Memory B cell (primary cell): Measurements from ENCODE around the gene CELF4.

Source experiments
- ATAC-seq: fragments of 150-1000 bp; cut with Tn5 transposase; 2 replicates; pipeline ENCODE4 v1.10.0; 2021; ENCODE audit warnings: low read depth, mild to moderate bottlenecking, moderate library complexity
- DNase-seq, 2 donors: peaks; one replicate each; pipeline ENCODE4 v3.0.0; 2022; ENCODE audit warnings: low spot score in 2 of 2
- H3K27ac Mint-ChIP-seq: one replicate; pipeline ENCODE4 v1.8.0; 2022; ENCODE audit warnings: mild to moderate bottlenecking, moderate library complexity, mixed read lengths
- H3K27me3 Mint-ChIP-seq: one replicate; pipeline ENCODE4 v1.8.0; 2022; ENCODE audit warnings: mixed read lengths
- H3K36me3 Mint-ChIP-seq: one replicate; pipeline ENCODE4 v1.8.0; 2022; ENCODE audit warnings: mild to moderate bottlenecking, mixed read lengths
- H3K4me1 Mint-ChIP-seq: one replicate; pipeline ENCODE4 v1.8.0; 2022; ENCODE audit warnings: mixed read lengths
- H3K4me3 Mint-ChIP-seq: one replicate; pipeline ENCODE4 v1.8.0; 2022; ENCODE audit warnings: mild to moderate bottlenecking, moderate library complexity, mixed read lengths
- H3K9me3 Mint-ChIP-seq: one replicate; pipeline ENCODE4 v1.8.0; 2022; ENCODE audit warnings: mixed read lengths

Gene CELF4

DNA sequence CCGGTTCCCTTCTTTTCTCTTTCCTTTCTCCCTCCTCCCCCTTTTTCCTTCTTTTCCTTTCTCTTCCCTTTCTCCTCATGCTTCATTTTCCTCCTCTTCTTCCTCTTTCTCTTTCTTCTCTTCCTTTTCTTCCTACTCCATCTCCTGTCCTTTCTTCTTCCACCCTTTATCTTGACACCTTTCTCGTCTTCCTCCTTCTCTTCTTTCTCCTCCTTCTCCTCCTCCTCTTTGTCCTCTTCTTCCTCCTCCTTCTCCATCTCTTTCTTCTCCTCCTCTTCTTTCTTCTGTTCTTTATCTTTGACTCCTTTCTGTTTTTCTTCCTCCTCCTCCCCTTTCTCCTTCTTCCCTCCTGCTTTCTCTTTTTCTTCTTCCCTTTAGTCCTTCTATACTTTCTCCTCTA lies 53.2 kb downstream of the CELF4 start:
- peaks cover 12% of the 10 kb centered on the region for H3K9me3 Mint-ChIP-seq
- ATAC-seq (no peak), DNase-seq (no peak)
- H3K36me3 Mint-ChIP-seq, result peaks cover 3% of the 10 kb centered on the region
- H3K4me1 Mint-ChIP-seq, result no peaks in the 10 kb centered on the region
- no peak overlapping the region for H3K27ac Mint-ChIP-seq
- no peak overlapping the region for H3K4me3 Mint-ChIP-seq
- peaks cover 12% of the 10 kb centered on the region for H3K27me3 Mint-ChIP-seq

GRCh38 chr18:37511721-37512298 lies 53.8 kb downstream of the CELF4 start:
- Mint-ChIP-seq H3K27me3 (peaks cover 12% of the 10 kb centered on the region), H3K4me1 (no peaks in the 10 kb centered on the region), H3K27ac (no peak overlapping the region), H3K4me3 (no peak overlapping the region), H3K9me3 (peaks cover 12% of the 10 kb centered on the region), H3K36me3 (peaks cover 3% of the 10 kb centered on the region)
- DNase-seq (no peak), ATAC-seq (no peak)

DNA sequence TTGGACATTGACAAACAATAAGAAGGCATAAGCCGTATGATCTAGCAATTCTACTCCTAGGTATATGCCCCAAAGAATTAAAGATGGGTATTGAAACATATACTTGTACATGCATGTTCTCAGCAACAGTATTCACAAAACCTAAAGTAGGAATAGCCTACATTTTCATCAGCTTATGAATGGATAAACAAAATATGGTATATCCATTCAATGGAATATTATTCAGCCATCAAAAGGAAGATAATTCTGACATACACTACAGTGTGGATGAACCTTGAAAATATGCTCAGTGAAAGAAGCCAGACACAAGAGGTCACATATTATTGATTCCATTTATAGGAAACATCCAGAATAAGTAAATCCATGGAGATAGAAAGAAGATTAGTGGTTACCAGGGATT lies 56.0 kb downstream of the CELF4 start:
- no peak overlapping the region for H3K4me3 Mint-ChIP-seq
- no peak for ATAC-seq
- H3K4me1 Mint-ChIP-seq, result no peaks in the 10 kb centered on the region
- peaks cover 12% of the 10 kb centered on the region for H3K9me3 Mint-ChIP-seq
- H3K27ac Mint-ChIP-seq, result no peak overlapping the region
- H3K36me3 Mint-ChIP-seq, result peaks cover 3% of the 10 kb centered on the region
- no peak for DNase-seq
- peaks cover 8% of the 10 kb centered on the region for H3K27me3 Mint-ChIP-seq

GRCh38 chr18:37508207-37508606 lies 57.4 kb downstream of the CELF4 start:
- Mint-ChIP-seq H3K27ac (no peak overlapping the region), H3K4me3 (no peak overlapping the region), H3K4me1 (no peaks in the 10 kb centered on the region), H3K36me3 (peaks cover 3% of the 10 kb centered on the region), H3K27me3 (peaks cover 8% of the 10 kb centered on the region), H3K9me3 (peaks cover 12% of the 10 kb centered on the region)
- ATAC-seq (no peak), DNase-seq (no peak)

DNA sequence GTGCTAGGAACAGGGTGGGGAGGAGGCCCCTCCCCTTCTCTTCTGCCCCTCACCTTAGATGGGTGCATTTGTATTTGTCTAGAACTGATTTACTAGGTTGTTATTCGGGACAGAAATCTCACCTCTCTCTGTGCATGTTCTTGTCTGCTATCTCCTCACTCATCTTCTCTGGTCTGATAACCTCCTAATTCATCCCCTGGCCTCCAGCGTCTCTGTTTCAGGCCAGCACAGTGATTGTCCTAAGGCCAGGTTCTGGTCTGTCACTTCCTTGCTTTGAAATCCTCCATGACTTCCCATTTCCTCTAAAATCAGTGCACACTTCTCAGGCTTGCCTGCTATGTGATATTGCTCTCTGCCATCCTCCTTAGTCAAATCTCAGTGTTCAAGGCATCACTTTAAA lies 58.4 kb downstream of the CELF4 start:
- H3K4me1 Mint-ChIP-seq, result no peaks in the 10 kb centered on the region
- DNase-seq (no peak), ATAC-seq (no peak)
- H3K4me3 Mint-ChIP-seq, result no peak overlapping the region
- H3K9me3 Mint-ChIP-seq, result peaks cover 8% of the 10 kb centered on the region
- H3K27ac Mint-ChIP-seq, result no peak overlapping the region
- peaks cover 4% of the 10 kb centered on the region for H3K27me3 Mint-ChIP-seq
- H3K36me3 Mint-ChIP-seq, result peaks cover under 1% of the 10 kb centered on the region

GRCh38 chr18:37506001-37506400 lies 59.6 kb downstream of the CELF4 start:
- Mint-ChIP-seq H3K27ac (no peak overlapping the region), H3K27me3 (peaks cover 1% of the 10 kb centered on the region), H3K36me3 (no peaks in the 10 kb centered on the region), H3K4me1 (no peaks in the 10 kb centered on the region), H3K9me3 (peaks cover 3% of the 10 kb centered on the region), H3K4me3 (no peak overlapping the region)
- DNase-seq (no peak), ATAC-seq (no peak)

DNA sequence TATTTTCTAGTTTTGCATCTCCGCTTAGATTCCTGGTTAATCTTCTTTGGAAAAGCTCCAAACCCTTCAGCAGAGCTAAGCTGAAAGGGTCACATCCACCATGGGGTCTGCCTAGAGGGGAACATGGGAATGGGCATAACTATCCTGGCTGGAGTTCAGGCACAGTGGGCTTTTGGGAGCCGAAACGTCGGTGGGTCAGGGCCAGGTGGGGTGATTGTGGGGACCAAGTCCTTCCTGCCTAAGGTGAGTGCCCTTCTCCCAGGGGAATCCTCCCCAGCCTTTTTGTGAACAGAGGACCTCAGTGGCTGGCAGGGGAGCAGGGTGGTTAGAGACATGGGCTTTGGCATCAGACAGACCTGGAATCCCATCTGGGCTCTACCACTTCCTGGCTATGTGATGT lies 60.3 kb downstream of the CELF4 start:
- Mint-ChIP-seq H3K36me3 (no peaks in the 10 kb centered on the region), H3K27me3 (peaks cover 1% of the 10 kb centered on the region), H3K9me3 (peaks cover 3% of the 10 kb centered on the region), H3K4me3 (no peak overlapping the region), H3K27ac (no peak overlapping the region), H3K4me1 (no peaks in the 10 kb centered on the region)
- ATAC-seq (no peak), DNase-seq (no peak)

DNA sequence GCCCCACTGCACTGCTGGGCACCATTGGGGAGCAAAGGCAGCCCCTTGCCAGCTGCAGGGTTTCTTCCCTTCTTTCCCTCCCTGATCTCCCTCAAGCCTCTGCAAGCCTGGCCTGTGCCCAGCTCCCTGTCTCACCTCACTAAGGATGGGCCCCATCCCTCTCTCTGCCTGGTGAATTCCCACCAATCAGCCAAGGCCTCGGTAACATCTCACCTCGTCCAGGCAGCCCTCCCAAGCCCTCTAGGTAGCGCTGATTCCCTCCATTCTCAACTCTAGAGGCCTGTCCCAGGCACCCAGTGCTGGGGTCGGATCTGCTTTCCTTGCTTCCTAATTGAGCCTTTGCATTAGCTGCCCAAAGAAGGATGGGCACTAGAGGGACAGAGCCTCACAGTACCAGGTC lies 63.0 kb downstream of the CELF4 start:
- H3K4me1 Mint-ChIP-seq, result no peaks in the 10 kb centered on the region
- no peaks in the 10 kb centered on the region for H3K9me3 Mint-ChIP-seq
- ATAC-seq, result no peak
- no peaks in the 10 kb centered on the region for H3K36me3 Mint-ChIP-seq
- no peak overlapping the region for H3K4me3 Mint-ChIP-seq
- no peak overlapping the region for H3K27ac Mint-ChIP-seq
- H3K27me3 Mint-ChIP-seq, result peaks cover 6% of the 10 kb centered on the region
- no peak for DNase-seq

DNA sequence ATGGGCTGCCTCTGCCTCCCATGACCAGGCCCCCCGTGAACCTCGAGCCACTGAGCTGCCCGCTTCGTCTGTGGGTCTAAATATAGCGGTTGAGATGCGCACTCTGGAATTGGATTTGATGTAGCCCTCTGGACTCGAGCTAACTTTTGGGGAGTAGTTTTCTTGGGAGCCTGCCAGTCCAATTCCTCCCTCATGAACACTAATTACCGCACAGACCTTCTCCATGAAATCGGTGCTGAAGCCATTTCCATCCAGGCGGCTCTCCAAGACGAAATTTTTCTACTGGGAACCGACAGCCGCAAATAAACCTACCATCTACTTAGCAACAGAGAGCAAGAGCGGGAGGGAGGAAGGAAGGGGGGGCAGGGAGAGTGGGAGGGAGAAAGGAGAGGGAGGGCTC lies 63.6 kb downstream of the CELF4 start:
- ATAC-seq (no peak), DNase-seq (no peak)
- Mint-ChIP-seq H3K27ac (no peak overlapping the region), H3K27me3 (peaks cover 6% of the 10 kb centered on the region), H3K4me1 (no peaks in the 10 kb centered on the region), H3K9me3 (no peaks in the 10 kb centered on the region), H3K36me3 (no peaks in the 10 kb centered on the region), H3K4me3 (no peak overlapping the region)

- Mint-ChIP-seq H3K4me3 (no peak overlapping the region), H3K27ac (no peak overlapping the region), H3K27me3 (peaks cover 6% of the 10 kb centered on the region), H3K36me3 (no peaks in the 10 kb centered on the region), H3K4me1 (no peaks in the 10 kb centered on the region), H3K9me3 (no peaks in the 10 kb centered on the region)
- ATAC-seq (no peak), DNase-seq (no peak)
Observed at GRCh38 chr18:37501136-37501535, 64.5 kb downstream of the CELF4 start.

DNA sequence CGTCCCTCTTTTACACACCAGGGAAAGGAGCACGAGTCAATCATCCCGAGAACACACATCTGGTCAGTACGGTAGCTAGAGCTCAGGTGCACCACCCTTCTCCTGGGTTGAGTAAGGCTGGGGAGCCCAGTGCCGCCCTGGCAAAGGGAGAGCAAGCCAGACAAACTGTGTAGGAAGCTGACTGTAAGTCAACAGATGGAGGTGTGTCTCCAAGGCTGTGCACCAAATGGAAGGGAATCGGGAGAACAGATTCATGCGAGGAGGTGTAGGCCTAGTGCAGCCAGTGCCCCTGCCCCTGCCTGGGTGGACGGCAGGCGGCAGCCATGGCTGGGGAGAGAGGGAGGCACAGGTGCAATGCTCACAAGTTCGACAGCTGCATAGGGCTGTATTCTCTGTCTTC lies 65.7 kb downstream of the CELF4 start:
- Mint-ChIP-seq H3K36me3 (no peaks in the 10 kb centered on the region), H3K4me3 (no peak overlapping the region), H3K9me3 (no peaks in the 10 kb centered on the region), H3K27me3 (peaks cover 8% of the 10 kb centered on the region), H3K4me1 (no peaks in the 10 kb centered on the region), H3K27ac (no peak overlapping the region)
- ATAC-seq (no peak), DNase-seq (no peak)

GRCh38 chr18:37499044-37499443 lies 66.6 kb downstream of the CELF4 start:
- Mint-ChIP-seq H3K9me3 (no peaks in the 10 kb centered on the region), H3K36me3 (no peaks in the 10 kb centered on the region), H3K4me1 (no peaks in the 10 kb centered on the region), H3K4me3 (no peak overlapping the region), H3K27ac (no peak overlapping the region), H3K27me3 (peaks cover 8% of the 10 kb centered on the region)
- ATAC-seq (no peak), DNase-seq (no peak)

GRCh38 chr18:37497853-37498518 lies 67.6 kb downstream of the CELF4 start:
- peaks cover 8% of the 10 kb centered on the region for H3K27me3 Mint-ChIP-seq
- no peak overlapping the region for H3K4me3 Mint-ChIP-seq
- DNase-seq (no peak), ATAC-seq (no peak)
- H3K36me3 Mint-ChIP-seq, result no peaks in the 10 kb centered on the region
- H3K4me1 Mint-ChIP-seq, result no peaks in the 10 kb centered on the region
- H3K27ac Mint-ChIP-seq, result no peak overlapping the region
- H3K9me3 Mint-ChIP-seq, result no peaks in the 10 kb centered on the region

- Mint-ChIP-seq H3K9me3 (no peaks in the 10 kb centered on the region), H3K27ac (no peak overlapping the region), H3K4me3 (no peak overlapping the region), H3K36me3 (no peaks in the 10 kb centered on the region), H3K4me1 (no peaks in the 10 kb centered on the region), H3K27me3 (peaks cover 7% of the 10 kb centered on the region)
- DNase-seq (no peak), ATAC-seq (no peak)
Observed at GRCh38 chr18:37496568-37496967, 69.0 kb downstream of the CELF4 start.

DNA sequence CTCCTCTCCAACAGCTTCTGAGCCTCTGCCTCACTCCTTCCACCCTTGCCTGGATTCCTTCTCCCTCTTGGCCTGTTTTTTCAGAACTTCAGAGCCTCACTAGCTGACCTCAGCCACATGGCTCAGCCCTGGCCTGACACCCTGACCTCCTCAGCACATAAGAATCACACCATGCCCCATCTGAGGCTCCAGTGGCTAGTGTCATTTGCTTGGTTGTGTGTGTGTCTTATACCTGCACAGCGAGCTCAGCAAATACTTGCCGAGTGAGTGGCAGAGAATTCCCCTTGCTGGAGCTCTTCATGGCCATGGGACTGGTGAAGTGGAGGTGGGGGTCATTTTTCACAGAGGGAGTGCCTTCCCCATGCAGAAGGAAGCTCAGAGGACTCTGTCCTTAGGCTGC lies 70.2 kb downstream of the CELF4 start:
- peaks cover 10% of the 10 kb centered on the region for H3K27me3 Mint-ChIP-seq
- H3K4me1 Mint-ChIP-seq, result no peaks in the 10 kb centered on the region
- peaks cover 3% of the 10 kb centered on the region for H3K9me3 Mint-ChIP-seq
- H3K4me3 Mint-ChIP-seq, result no peak overlapping the region
- H3K27ac Mint-ChIP-seq, result no peak overlapping the region
- DNase-seq, result no peak
- ATAC-seq, result no peak
- H3K36me3 Mint-ChIP-seq, result peaks cover 2% of the 10 kb centered on the region
